ENCODE measurements around the gene DNMT1. TPM values are rescaled to one million over a fixed set of nuclear protein-coding genes. Genes with fewer than 3 reads are reported as not detected.

The DNMT1 gene
- polyA plus RNA-seq, 1 donor (not counting 4 experiments of a cell fraction or from before 2014, with no cell fraction given), result 52.0 TPM

- no peak for FAIRE-seq
- peaks cover 43 to 53% of the 10 kb centered on the region in 2 experiments for H3K36me3 ChIP-seq (ENCODE audit: control insufficient read depth in 2 of 2, extremely low read depth in 1 of 2, insufficient read depth in 2 of 2, low read length in 2 of 2)
Observed at GRCh38 chr19:10158485-10158884, 36.3 kb downstream of the DNMT1 start.

DNA sequence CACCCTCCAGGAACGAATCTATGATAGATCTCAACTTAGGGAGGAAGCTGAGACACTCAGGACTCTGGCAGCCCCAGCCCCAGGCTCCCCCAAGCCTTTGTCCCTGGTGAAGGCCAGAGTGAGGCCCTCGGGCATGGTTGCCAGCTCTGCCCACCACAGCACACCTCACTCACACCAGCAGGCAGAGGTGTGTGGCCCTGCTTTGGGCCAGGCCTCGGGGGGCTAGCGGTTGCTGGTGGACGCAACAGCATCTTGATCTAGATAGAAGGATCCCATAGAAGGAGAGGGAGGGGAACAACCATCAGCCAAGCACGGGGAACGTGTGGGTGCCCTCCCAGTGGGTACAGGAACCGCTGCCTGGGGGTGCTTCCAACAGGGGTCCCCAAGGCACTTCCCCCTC is 36.7 kb downstream of the DNMT1 start:
- dilution Hi-C loops (cut with MboI; ENCODE audit: extremely low pct_ligation_motif_present, low sequenced_read_pairs), result no loop called here
- FAIRE-seq, result no peak
- peaks cover 43 to 51% of the 10 kb centered on the region in 2 experiments for H3K36me3 ChIP-seq (ENCODE audit: control insufficient read depth in 2 of 2, extremely low read depth in 1 of 2, insufficient read depth in 2 of 2, low read length in 2 of 2)

More at GRCh38 chr19:10158485-10158884, 36.3 kb downstream of the DNMT1 start:
- Histone ChIP-seq H2AFZ (ENCODE audit: control insufficient read depth, low read length) (no peak overlapping the region), H3K27ac (ENCODE audit: control insufficient read depth, insufficient read depth, low read length) (no peak overlapping the region), H3K4me3 (ENCODE audit: control insufficient read depth in 2 of 3, extremely low read depth in 1 of 3, insufficient read depth in 2 of 3, low read depth in 1 of 3, low read length in 3 of 3) (no peak overlapping the region), H3K9me1 (ENCODE audit: control insufficient read depth, extremely low read depth, insufficient read depth, low read length) (no peaks in the 10 kb centered on the region), H3K9ac (ENCODE audit: control insufficient read depth, extremely low read depth, insufficient read depth, low read length) (no peak overlapping the region), H3K79me2 (ENCODE audit: control insufficient read depth, insufficient read depth, low read length) (no peaks in the 10 kb centered on the region), H3K27me3 (ENCODE audit: control insufficient read depth, extremely low read depth, insufficient read depth, low read length) (no peaks in the 10 kb centered on the region), H3K9me3 (ENCODE audit: control insufficient read depth, low read depth, low read length) (no peaks in the 10 kb centered on the region), H4K20me1 (ENCODE audit: control insufficient read depth, extremely low read depth, insufficient read depth, low read length) (no peaks in the 10 kb centered on the region), H3K4me1 (ENCODE audit: control insufficient read depth, extremely low read depth, insufficient read depth, low read length) (no peaks in the 10 kb centered on the region), H3K4me2 (ENCODE audit: control insufficient read depth, extremely low read depth, insufficient read depth, low read depth, low read length) (no peak overlapping the region)
- no peak for TF ChIP-seq EZH2 (IDR thresholded peaks at IDR 0.05; ENCODE audit: low read length)
- TF ChIP-seq, protein P1, sequence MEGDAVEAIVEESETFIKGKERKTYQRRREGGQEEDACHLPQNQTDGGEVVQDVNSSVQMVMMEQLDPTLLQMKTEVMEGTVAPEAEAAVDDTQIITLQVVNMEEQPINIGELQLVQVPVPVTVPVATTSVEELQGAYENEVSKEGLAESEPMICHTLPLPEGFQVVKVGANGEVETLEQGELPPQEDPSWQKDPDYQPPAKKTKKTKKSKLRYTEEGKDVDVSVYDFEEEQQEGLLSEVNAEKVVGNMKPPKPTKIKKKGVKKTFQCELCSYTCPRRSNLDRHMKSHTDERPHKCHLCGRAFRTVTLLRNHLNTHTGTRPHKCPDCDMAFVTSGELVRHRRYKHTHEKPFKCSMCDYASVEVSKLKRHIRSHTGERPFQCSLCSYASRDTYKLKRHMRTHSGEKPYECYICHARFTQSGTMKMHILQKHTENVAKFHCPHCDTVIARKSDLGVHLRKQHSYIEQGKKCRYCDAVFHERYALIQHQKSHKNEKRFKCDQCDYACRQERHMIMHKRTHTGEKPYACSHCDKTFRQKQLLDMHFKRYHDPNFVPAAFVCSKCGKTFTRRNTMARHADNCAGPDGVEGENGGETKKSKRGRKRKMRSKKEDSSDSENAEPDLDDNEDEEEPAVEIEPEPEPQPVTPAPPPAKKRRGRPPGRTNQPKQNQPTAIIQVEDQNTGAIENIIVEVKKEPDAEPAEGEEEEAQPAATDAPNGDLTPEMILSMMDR (optimal IDR thresholded peaks at IDR 0.05 in 1 of 3, IDR thresholded peaks at IDR 0.05 in 1 of 3, conservative IDR thresholded peaks at IDR 0.05 in 1 of 3; ENCODE audit: extremely low read depth in 1 of 3, insufficient read depth in 2 of 3, low read length in 3 of 3), result no peak
- no peak for DNase-seq (ENCODE audit: low read depth, low spot score)
- dilution Hi-C loops (cut with MboI; ENCODE audit: extremely low pct_ligation_motif_present, low sequenced_read_pairs), result no loop called here

More for the DNA sequence above, 36.7 kb downstream of the DNMT1 start:
- H3K9me1 ChIP-seq (ENCODE audit: control insufficient read depth, extremely low read depth, insufficient read depth, low read length), result no peaks in the 10 kb centered on the region
- H3K9ac ChIP-seq (ENCODE audit: control insufficient read depth, extremely low read depth, insufficient read depth, low read length), result no peak overlapping the region
- H3K27ac ChIP-seq (ENCODE audit: control insufficient read depth, insufficient read depth, low read length), result no peak overlapping the region
- no peak overlapping the region for H3K4me3 ChIP-seq (ENCODE audit: control insufficient read depth in 2 of 3, extremely low read depth in 1 of 3, insufficient read depth in 2 of 3, low read depth in 1 of 3, low read length in 3 of 3)
- H3K4me2 ChIP-seq (ENCODE audit: control insufficient read depth, extremely low read depth, insufficient read depth, low read depth, low read length), result no peak overlapping the region
- no peak for DNase-seq (ENCODE audit: low read depth, low spot score)
- H4K20me1 ChIP-seq (ENCODE audit: control insufficient read depth, extremely low read depth, insufficient read depth, low read length), result no peaks in the 10 kb centered on the region
- H3K9me3 ChIP-seq (ENCODE audit: control insufficient read depth, low read depth, low read length), result no peaks in the 10 kb centered on the region
- no peaks in the 10 kb centered on the region for H3K27me3 ChIP-seq (ENCODE audit: control insufficient read depth, extremely low read depth, insufficient read depth, low read length)
- no peak overlapping the region for H2AFZ ChIP-seq (ENCODE audit: control insufficient read depth, low read length)
- no peaks in the 10 kb centered on the region for H3K4me1 ChIP-seq (ENCODE audit: control insufficient read depth, extremely low read depth, insufficient read depth, low read length)
- H3K79me2 ChIP-seq (ENCODE audit: control insufficient read depth, insufficient read depth, low read length), result no peaks in the 10 kb centered on the region
- TF ChIP-seq, protein P1 (optimal IDR thresholded peaks at IDR 0.05 in 1 of 3, IDR thresholded peaks at IDR 0.05 in 1 of 3, conservative IDR thresholded peaks at IDR 0.05 in 1 of 3; ENCODE audit: extremely low read depth in 1 of 3, insufficient read depth in 2 of 3, low read length in 3 of 3), result no peak
- no peak for TF ChIP-seq EZH2 (IDR thresholded peaks at IDR 0.05; ENCODE audit: low read length)
